ENCODE results near the gene EXOSC7.

- TF ChIP-seq CTCF (conservative IDR thresholded peaks at IDR 0.05 in 1 of 2, IDR thresholded peaks at IDR 0.05 in 1 of 2; ENCODE audit: extremely low read depth in 1 of 2, insufficient read depth in 1 of 2, low read depth in 1 of 2, low read length in 2 of 2) (no peak), EZH2 (IDR thresholded peaks at IDR 0.05; ENCODE audit: borderline replicate concordance, low read length) (no peak)
These were observed 53.6 kb downstream of the EXOSC7 start for GRCh38 chr3:45029661-45030060.
